H1 (cell line): Measurements from ENCODE around the gene ZFP1. TPM values are rescaled to one million over a fixed set of nuclear protein-coding genes. Genes with fewer than 3 reads are reported as not detected.

Source experiments
- CTCF ChIA-PET: fragments of 300-600 bp; sonication (Branson Sonifier 250); formaldehyde crosslinking; loops from one replicate; lab custom pipeline; 2021; ENCODE audit not compliant: partially characterized antibody; lab: Charles Lee
- POLR2A ChIA-PET: fragments of 300-600 bp; sonication (Branson Sonifier 250); formaldehyde crosslinking; loops from one replicate; lab custom pipeline; 2021; ENCODE audit warnings: inconsistent platforms; ENCODE audit not compliant: partially characterized antibody; lab: Charles Lee
- DNase-seq, 2 experiments: peaks; one replicate each; pipeline versions ENCODE4 v3.0.0 to v3.0.0-alpha.2; 2010 to 2022; ENCODE audit warnings: low spot score in 2 of 2, low read depth in 1 of 2, mixed read lengths in 1 of 2
- FAIRE-seq: peaks from 2 replicates; lab custom pipeline; 2011; peaks lifted over from hg19 to GRCh38; lab: Jason Lieb, UNC
- H2AFZ ChIP-seq: 2 replicates; pipeline ENCODE4 v1.8.1; 2012; ENCODE audit warnings: low read length, inconsistent platforms
- H2AK5ac ChIP-seq: 2 replicates; pipeline ENCODE4 v1.6.1; 2013; ENCODE audit warnings: low read depth, low read length
- H2BK120ac ChIP-seq: replicated peaks from 2 replicates; pipeline ENCODE3; 2013; ENCODE audit warnings: low read depth, low read length, inconsistent platforms
- H2BK12ac ChIP-seq: 2 replicates; pipeline ENCODE4 v1.6.1; 2013; ENCODE audit warnings: low read depth, low read length
- H2BK15ac ChIP-seq: 2 replicates; pipeline ENCODE4 v1.6.1; 2013; ENCODE audit warnings: low read length
- H2BK20ac ChIP-seq: 2 replicates; pipeline ENCODE4 v1.6.1; 2013; ENCODE audit warnings: low read length
- H2BK5ac ChIP-seq: 2 replicates; pipeline ENCODE4 v1.6.1; 2013; ENCODE audit warnings: low read depth, low read length
- H3K14ac ChIP-seq: 2 replicates; pipeline ENCODE4 v1.6.1; 2013; ENCODE audit warnings: inconsistent platforms; ENCODE audit not compliant: insufficient read length
- H3K18ac ChIP-seq: 2 replicates; pipeline ENCODE4 v1.6.1; 2013; ENCODE audit warnings: low read length; ENCODE audit errors: extremely low read depth
- H3K23ac ChIP-seq: 2 replicates; pipeline ENCODE4 v1.6.1; 2013; ENCODE audit warnings: inconsistent platforms; ENCODE audit not compliant: insufficient read length
- H3K23me2 ChIP-seq: 2 replicates; pipeline ENCODE4 v1.6.1; 2013; ENCODE audit warnings: low read depth, low read length
- H3K27ac ChIP-seq: 2 replicates; pipeline ENCODE4 v1.6.1; 2011; ENCODE audit warnings: low read depth, low read length, inconsistent platforms
- H3K27me3 ChIP-seq, 4 experiments: replicated peaks in 1 of 4; 1 replicate in 1 of 4; 2 replicates in 3 of 4; pipeline versions ENCODE4 v1.6.1 to v1.8.1; 2011 to 2013; ENCODE audit warnings: low read length in 3 of 4, mild to moderate bottlenecking in 3 of 4, inconsistent platforms in 2 of 4, mixed read lengths in 2 of 4, moderate library complexity in 1 of 4; ENCODE audit not compliant: control insufficient read depth in 3 of 4, insufficient read depth in 3 of 4; ENCODE audit errors: extremely low read depth in 1 of 4
- H3K36me3 ChIP-seq, 4 experiments: 2 replicates each; pipeline versions ENCODE4 v1.6.1 to v1.8.1; 2011 to 2013; ENCODE audit warnings: mild to moderate bottlenecking in 4 of 4, low read length in 3 of 4, moderate library complexity in 2 of 4, control low read depth in 1 of 4, inconsistent platforms in 1 of 4; ENCODE audit not compliant: insufficient read depth in 4 of 4, control insufficient read depth in 2 of 4
- H3K4ac ChIP-seq: replicated peaks from 2 replicates; pipeline ENCODE3; 2013; ENCODE audit warnings: low read length, low read depth, mixed read lengths, inconsistent platforms; ENCODE audit not compliant: insufficient read length
- H3K4me1 ChIP-seq, 4 experiments: replicated peaks in 1 of 4; 1 replicate in 1 of 4; 2 replicates in 3 of 4; pipeline versions ENCODE4 v1.6.1 to v1.8.1; 2011 to 2013; ENCODE audit warnings: low read length in 3 of 4, inconsistent platforms in 2 of 4, mixed read lengths in 1 of 4; ENCODE audit not compliant: insufficient read depth in 4 of 4, control insufficient read depth in 3 of 4
- H3K4me2 ChIP-seq, 2 experiments: 2 replicates each; pipeline versions ENCODE4 v1.6.1 to v1.8.1; 2011 to 2013; ENCODE audit warnings: low read depth in 2 of 2, low read length in 2 of 2, control low read depth in 1 of 2, inconsistent platforms in 1 of 2, mild to moderate bottlenecking in 1 of 2; ENCODE audit not compliant: insufficient read depth in 1 of 2
- H3K4me3 ChIP-seq, 4 experiments: fragments of 200-600, 300-600 bp in 1 of 4; sonication (generic), shearing (Covaris generic), sonication (Bioruptor Twin) in 1 of 4; 2 replicates each; pipeline versions ENCODE4 v1.5.1 to v1.8.1; 2011 to 2016; ENCODE audit warnings: low read length in 4 of 4, low read depth in 3 of 4, control low read depth in 2 of 4, inconsistent platforms in 2 of 4, mild to moderate bottlenecking in 2 of 4, mixed read lengths in 1 of 4, moderate library complexity in 1 of 4; ENCODE audit not compliant: insufficient read depth in 2 of 4; ENCODE audit errors: extremely low read depth in 1 of 4
- H3K56ac ChIP-seq: replicated peaks from 2 replicates; pipeline ENCODE3; 2013; ENCODE audit warnings: low read depth, mild to moderate bottlenecking, mixed read lengths, low read length, inconsistent platforms; ENCODE audit not compliant: insufficient read length
- H3K79me1 ChIP-seq: 2 replicates; pipeline ENCODE4 v1.6.1; 2013; ENCODE audit warnings: low read depth, low read length, control low read depth
- H3K79me2 ChIP-seq, 2 experiments: 2 replicates each; pipeline versions ENCODE4 v1.6.1 to v1.8.1; 2012 to 2013; ENCODE audit warnings: low read length in 2 of 2, mild to moderate bottlenecking in 2 of 2, inconsistent platforms in 1 of 2; ENCODE audit not compliant: insufficient read depth in 2 of 2, control insufficient read depth in 1 of 2
- H3K9ac ChIP-seq, 4 experiments: replicated peaks in 1 of 4; 1 replicate in 1 of 4; 2 replicates in 3 of 4; pipeline versions ENCODE4 v1.6.1 to v1.8.1; 2011 to 2013; ENCODE audit warnings: low read depth in 3 of 4, low read length in 3 of 4, control low read depth in 2 of 4, mild to moderate bottlenecking in 2 of 4, moderate library complexity in 2 of 4, inconsistent platforms in 1 of 4; ENCODE audit errors: extremely low read depth in 1 of 4
- H3K9me3 ChIP-seq, 2 experiments: 2 replicates each; pipeline versions ENCODE4 v1.6.1 to v1.8.1; 2012 to 2013; ENCODE audit warnings: mild to moderate bottlenecking in 2 of 2, moderate library complexity in 2 of 2, control low read depth in 1 of 2, inconsistent platforms in 1 of 2, low read depth in 1 of 2, low read length in 1 of 2, mixed read lengths in 1 of 2; ENCODE audit not compliant: insufficient read depth in 2 of 2
- H4K20me1 ChIP-seq, 2 experiments: replicated peaks in 1 of 2; 2 replicates each; pipeline versions ENCODE3 to v1.8.1; 2011 to 2013; ENCODE audit warnings: inconsistent platforms in 2 of 2, low read length in 2 of 2, mild to moderate bottlenecking in 1 of 2; ENCODE audit not compliant: insufficient read depth in 2 of 2, control insufficient read depth in 1 of 2
- H4K5ac ChIP-seq: 2 replicates; pipeline ENCODE4 v1.6.1; 2013; ENCODE audit warnings: low read length, low read depth, mixed read lengths, inconsistent platforms; ENCODE audit not compliant: insufficient read length
- H4K8ac ChIP-seq: 2 replicates; pipeline ENCODE4 v1.8.0; 2013; ENCODE audit warnings: mild to moderate bottlenecking, moderate library complexity, low read length, inconsistent platforms; ENCODE audit not compliant: insufficient read depth; ENCODE audit errors: extremely low read depth
- H4K91ac ChIP-seq: replicated peaks from 2 replicates; pipeline ENCODE3; 2013; ENCODE audit warnings: low read length, mixed read lengths, inconsistent platforms; ENCODE audit not compliant: insufficient read length
- ATF2 ChIP-seq: IDR thresholded peaks from 2 replicates; pipeline ENCODE4 v1.6.1; 2012; ENCODE audit warnings: low read length, inconsistent platforms
- CEBPB ChIP-seq: IDR thresholded peaks from 2 replicates; pipeline ENCODE4 v1.6.1; 2012; ENCODE audit warnings: low read depth, low read length
- CHD2 ChIP-seq: IDR thresholded peaks from 2 replicates; pipeline ENCODE4 v1.6.1; 2012; ENCODE audit warnings: low read length, improper control_type of control experiment
- CREB1 ChIP-seq: IDR thresholded peaks from 2 replicates; pipeline ENCODE4 v1.6.1; 2012; ENCODE audit warnings: inconsistent platforms
- CTCF ChIP-seq, 3 experiments: IDR thresholded peaks; 1 replicate in 2 of 3; 2 replicates in 1 of 3; pipeline versions ENCODE4 v1.5.1 to v1.6.1; 2011; ENCODE audit warnings: low read length in 3 of 3, mild to moderate bottlenecking in 3 of 3, inconsistent platforms in 2 of 3, low read depth in 1 of 3, moderate library complexity in 1 of 3; ENCODE audit not compliant: insufficient read depth in 1 of 3; ENCODE audit errors: control extremely low read depth in 1 of 3
- E2F6 ChIP-seq: IDR thresholded peaks from 2 replicates; pipeline ENCODE4 v1.6.1; 2012; ENCODE audit warnings: inconsistent platforms
- EZH2 ChIP-seq: fragments of 200-600 bp; sonication (generic); IDR thresholded peaks from 2 replicates; pipeline ENCODE4 v1.7.1; 2012; ENCODE audit warnings: low read depth, mild to moderate bottlenecking, moderate library complexity, low read length, inconsistent platforms; ENCODE audit not compliant: severe bottlenecking
- KDM4A ChIP-seq: IDR thresholded peaks from one replicate; pipeline ENCODE4 v1.7.1; 2012; ENCODE audit warnings: low read depth, mild to moderate bottlenecking, moderate library complexity, low read length, inconsistent platforms; ENCODE audit not compliant: severe bottlenecking
- NRF1 ChIP-seq: IDR thresholded peaks from 2 replicates; pipeline ENCODE4 v1.6.1; 2011; ENCODE audit warnings: mild to moderate bottlenecking, low read depth, low read length, improper control_type of control experiment
- WGBS, 2 experiments: shearing (Covaris generic) in 1 of 2; methylation state at CpG; one replicate each; pipeline versions ENCODE4 v1.1.6 to v1.1.7; 2013 to 2015; ENCODE audit warnings: low lambda C conversion rate in 2 of 2, mixed read lengths in 2 of 2, inconsistent platforms in 1 of 2, low coverage in 1 of 2, missing lambda C conversion rate in 1 of 2; ENCODE audit not compliant: insufficient replicate concordance in 2 of 2, insufficient coverage in 1 of 2, insufficient read length in 1 of 2; ENCODE audit errors: extremely low coverage in 1 of 2, missing lambda C conversion rate in 1 of 2; 5-methylcytosine and 5-hydroxymethylcytosine counted together
- polyA plus RNA-seq, 7 experiments: library from polyadenylated mRNA; depleted of rRNA in 3 of 7; stranded (reverse) in 5 of 7; unstranded in 2 of 7; fragments of >200 nt in 5 of 7; fragments of 200-250 nt in 2 of 7; gene quantifications; 1 replicate in 5 of 7; 2 replicates in 1 of 7; 4 replicates in 1 of 7; pipeline versions ENCODE4 v1.2.1 to v1.2.3, GENCODE V29; 2011 to 2013; ENCODE audit warnings: missing spikeins in 2 of 7, mixed read lengths in 2 of 7
- total RNA-seq: library from RNA; stranded (reverse); fragmentation: NEBNext Ultra II Directional; extraction: Animal tissue kit (Norgen Biotek cat#: 25700); gene quantifications from 2 replicates; pipeline ENCODE4 v1.2.1, GENCODE V29; 2021

The ZFP1 gene
- total and polyA plus RNA-seq, 2 of the 8 experiments (the other 6 are each of a cell fraction or from before 2014, with no cell fraction given) = 4.0 to 11.2 TPM

GRCh38 chr16:75216127-75216526 is 67.8 kb downstream of the ZFP1 start:
- Histone ChIP-seq H3K18ac (no peak overlapping the region), H3K27ac (no peak overlapping the region), H3K4me3 (no peak overlapping the region), H3K27me3 (no peaks in the 10 kb centered on the region), H3K4ac (no peak overlapping the region), H3K36me3 (no peaks in the 10 kb centered on the region), H3K9ac (no peak overlapping the region), H2BK15ac (no peak overlapping the region), H2BK5ac (no peak overlapping the region), H3K4me1 (no peaks in the 10 kb centered on the region), H4K20me1 (no peaks in the 10 kb centered on the region), H3K14ac (no peak overlapping the region), H2BK20ac (no peak overlapping the region), H3K23me2 (no peaks in the 10 kb centered on the region), H3K23ac (no peak overlapping the region), H2AFZ (no peak overlapping the region), H4K5ac (no peak overlapping the region), H4K91ac (no peak overlapping the region), H3K4me2 (no peak overlapping the region), H3K79me2 (no peaks in the 10 kb centered on the region), H4K8ac (no peak overlapping the region), H3K9me3 (no peaks in the 10 kb centered on the region), H2AK5ac (no peak overlapping the region), H2BK120ac (no peak overlapping the region), H3K79me1 (no peaks in the 10 kb centered on the region), H2BK12ac (no peak overlapping the region), H3K56ac (no peak overlapping the region)
- no peak for FAIRE-seq
- POLR2A ChIA-PET = interaction anchor here (1.3 to 1.4 kb wide), 2 partner anchors 11 to 30 kb away, joined by 4 to 6 read pairs; no protein-coding TSS in a partner anchor
- 95% methylated on average over 2 of the region's 2 CpGs; no CpG with 5 or more reads in 1 of the 2 experiments for WGBS, 2 experiments
- DNase-seq = no peak
- CTCF ChIA-PET = interaction anchor here (0.6 to 15.0 kb wide), 4 partner anchors 16 to 57 kb away, joined by 3 to 157 read pairs (median 7); no protein-coding TSS in a partner anchor
- TF ChIP-seq CTCF (IDR thresholded peaks at IDR 0.05; ENCODE audit: control extremely low read depth in 1 of 3, insufficient read depth in 1 of 3, low read depth in 1 of 3, low read length in 3 of 3) (no peak), CHD2 (no peak), KDM4A (no peak), EZH2 (no peak), CEBPB (no peak), ATF2 (no peak), NRF1 (no peak), E2F6 (no peak), CREB1 (no peak)
